HG02588 (cell line): ENCODE data around the gene SPTLC2.

ENCODE experiments used
- ATAC-seq: cut with Tn5 transposase; IDR thresholded peaks from one replicate; pipeline ENCODE4 v1.9.1; 2021; ENCODE audit warnings: mild to moderate bottlenecking, moderate library complexity; ENCODE audit not compliant: unreplicated experiment

SPTLC2 gene

GRCh38 chr14:77625360-77625759 lies 8.9 kb upstream of the SPTLC2 start:
- ATAC-seq = no peak

- no peak for ATAC-seq
Observed at GRCh38 chr14:77623201-77623600, 6.8 kb upstream of the SPTLC2 start.

- no peak for ATAC-seq
Observed at GRCh38 chr14:77622366-77622961, 6.0 kb upstream of the SPTLC2 start.

GRCh38 chr14:77620222-77620870 lies 3.9 kb upstream of the SPTLC2 start:
- no peak for ATAC-seq

- no peak for ATAC-seq
Observed at GRCh38 chr14:77618381-77618970, 2.0 kb upstream of the SPTLC2 start.

- ATAC-seq = peak; percentile 21
Observed at GRCh38 chr14:77616133-77616453, 344 bp downstream of the SPTLC2 start.

- no peak for ATAC-seq
Observed at GRCh38 chr14:77615361-77616132, 890 bp downstream of the SPTLC2 start.

GRCh38 chr14:77613201-77613600 lies 3.2 kb downstream of the SPTLC2 start:
- ATAC-seq = no peak

GRCh38 chr14:77612011-77612620 lies 4.3 kb downstream of the SPTLC2 start:
- ATAC-seq = no peak

- ATAC-seq = no peak
Observed at GRCh38 chr14:77610553-77610952, 5.9 kb downstream of the SPTLC2 start.

GRCh38 chr14:77609922-77610321 lies 6.5 kb downstream of the SPTLC2 start:
- ATAC-seq = no peak

GRCh38 chr14:77607741-77608302 lies 8.6 kb downstream of the SPTLC2 start:
- ATAC-seq = no peak

- no peak for ATAC-seq
Observed at GRCh38 chr14:77605392-77605972, 11.0 kb downstream of the SPTLC2 start.

- ATAC-seq = no peak
Observed at GRCh38 chr14:77603654-77604255, 12.7 kb downstream of the SPTLC2 start.

GRCh38 chr14:77603031-77603430 lies 13.4 kb downstream of the SPTLC2 start:
- ATAC-seq = no peak

- ATAC-seq = no peak
Observed at GRCh38 chr14:77601846-77602619, 14.4 kb downstream of the SPTLC2 start.

GRCh38 chr14:77599889-77600288 lies 16.5 kb downstream of the SPTLC2 start:
- ATAC-seq = no peak

- ATAC-seq = no peak
Observed at GRCh38 chr14:77598366-77599070, 17.9 kb downstream of the SPTLC2 start.

- peak; percentile 56 for ATAC-seq
Observed at GRCh38 chr14:77593501-77593961, 22.9 kb downstream of the SPTLC2 start.
